Body of pancreas (tissue), 4 donors: ENCODE data around the gene CACNG1. TPM values are rescaled to one million over a fixed set of nuclear protein-coding genes. Genes with fewer than 3 reads are reported as not detected.

Experiments used
- ATAC-seq: fragments of 150-250 bp; one replicate; pipeline ENCODE4 v1.9.1; 2016
- DNase-seq, 4 donors: peaks; one replicate each; pipeline ENCODE4 v3.0.0-alpha.2; 2019
- H3K27ac ChIP-seq, 4 donors: fragments of 200-600 bp; sonication (generic); 1 replicate in 3 of 4; 2 replicates in 1 of 4; pipeline versions ENCODE4 v1.5.1 to v1.6.1; 2016 to 2019; ENCODE audit warnings: mild to moderate bottlenecking in 1 of 4, mixed read lengths in 1 of 4, moderate library complexity in 1 of 4
- H3K27me3 ChIP-seq, 2 donors: fragments of 200-600 bp; sonication (generic); one replicate each; pipeline ENCODE4 v1.6.0; 2016; ENCODE audit warnings: mild to moderate bottlenecking in 1 of 2
- H3K36me3 ChIP-seq, 2 donors: fragments of 200-600 bp; sonication (generic); replicated peaks in 1 of 2; 2 replicates each; pipeline ENCODE4 v1.5.1; 2016; ENCODE audit warnings: low read depth in 2 of 2; ENCODE audit not compliant: insufficient read depth in 1 of 2
- H3K4me1 ChIP-seq: fragments of 200-600 bp; sonication (generic); one replicate; pipeline ENCODE4 v1.6.0; 2016
- H3K4me3 ChIP-seq, 2 donors: fragments of 200-600 bp; sonication (generic); 1 replicate in 1 of 2; 2 replicates in 1 of 2; pipeline ENCODE4 v1.5.1; 2016 to 2019
- H3K9me3 ChIP-seq, 3 donors: fragments of 200-600 bp; sonication (generic); 1 replicate in 2 of 3; 2 replicates in 1 of 3; pipeline ENCODE4 v1.5.1; 2016
- CTCF ChIP-seq, 7 experiments: fragments of 450-650 bp in 4 of 7; fragments of 200-600 bp in 3 of 7; sonication (generic) in 3 of 7; IDR thresholded peaks; one replicate each; pipeline ENCODE4 v1.5.1; 2016 to 2019; ENCODE audit warnings: antibody characterized with exemption in 7 of 7
- POLR2A ChIP-seq, 3 donors: fragments of 450-650 bp; IDR thresholded peaks; one replicate each; pipeline ENCODE4 v1.6.1; 2016; ENCODE audit warnings: antibody characterized with exemption in 3 of 3, mild to moderate bottlenecking in 2 of 3
- WGBS, 2 donors: methylation state at CpG; one replicate each; pipeline ENCODE4 v1.1.5; 2017; 5-methylcytosine and 5-hydroxymethylcytosine counted together
- intact Hi-C: fragments of 100-400 bp; cut with DNase I; formaldehyde crosslinking; loops from one replicate; pipeline ENCODE4 v1.15.1; 2023
- total RNA-seq, 2 donors: library from RNA; depleted of rRNA; stranded (reverse); fragments of >200 nt; gene quantifications; one replicate each; pipeline ENCODE4 v1.1.0, GENCODE V29; 2016

Gene CACNG1
- total RNA-seq, 2 donors from 2014 or later, result not detected

GRCh38 chr17:67003231-67003630, 41.1 kb upstream of the CACNG1 start:
- no peak for ATAC-seq

DNA sequence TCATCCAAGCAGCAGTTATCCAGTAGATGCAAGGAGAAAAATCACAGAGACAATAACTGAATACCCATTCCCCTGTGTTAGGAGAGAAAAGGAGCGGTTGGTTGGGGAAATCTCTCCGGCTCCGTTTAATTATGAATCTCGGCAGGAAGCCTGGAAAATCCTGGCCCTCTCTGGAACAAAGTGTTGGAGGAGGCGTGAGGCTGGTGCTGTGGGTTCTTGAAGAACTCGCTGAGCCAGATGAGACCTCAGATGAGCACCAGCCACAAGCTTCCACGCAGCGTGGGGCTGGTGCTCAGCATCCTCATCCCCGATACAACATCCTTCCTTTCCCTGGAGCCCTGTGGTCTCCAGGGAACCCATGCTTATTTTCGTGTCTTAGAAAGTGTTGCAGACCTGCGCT, 40.2 kb upstream of the CACNG1 start:
- Histone ChIP-seq H3K36me3 (no peaks in the 10 kb centered on the region), H3K9me3 (no peaks in the 10 kb centered on the region), H3K27ac (no peak overlapping the region), H3K4me3 (no peak overlapping the region), H3K27me3 (no peaks in the 10 kb centered on the region), H3K4me1 (no peaks in the 10 kb centered on the region)
- DNase-seq, result no peak
- 79 to 84% methylated on average over 11 of the region's 11 CpGs for WGBS, 2 donors
- no peak for ATAC-seq
- intact Hi-C loops, result no loop called here
- no peak for TF ChIP-seq POLR2A (IDR thresholded peaks at IDR 0.05)
- TF ChIP-seq CTCF (IDR thresholded peaks at IDR 0.05), result no peak

More at GRCh38 chr17:67003231-67003630, 41.1 kb upstream of the CACNG1 start:
- intact Hi-C loops, result no loop called here
- Histone ChIP-seq H3K4me1 (no peaks in the 10 kb centered on the region), H3K27ac (no peak overlapping the region), H3K4me3 (no peak overlapping the region), H3K9me3 (no peaks in the 10 kb centered on the region), H3K36me3 (no peaks in the 10 kb centered on the region), H3K27me3 (no peaks in the 10 kb centered on the region)
- TF ChIP-seq CTCF (IDR thresholded peaks at IDR 0.05), result no peak
- TF ChIP-seq POLR2A (IDR thresholded peaks at IDR 0.05), result no peak
- WGBS, 2 donors, result 83 to 93% methylated on average over 2 of the region's 2 CpGs
- DNase-seq, result no peak

- intact Hi-C loops, result no loop called here
- ATAC-seq, result no peak
- no peaks in the 10 kb centered on the region for H3K4me1 ChIP-seq
- no peaks in the 10 kb centered on the region for H3K9me3 ChIP-seq
- TF ChIP-seq CTCF (IDR thresholded peaks at IDR 0.05) (no peak), POLR2A (IDR thresholded peaks at IDR 0.05) (no peak)
- no peaks in the 10 kb centered on the region for H3K36me3 ChIP-seq
- no peak overlapping the region for H3K4me3 ChIP-seq
- 78 to 83% methylated on average over 6 of the region's 6 CpGs for WGBS, 2 donors
- no peak overlapping the region for H3K27ac ChIP-seq
- DNase-seq, result no peak
- no peaks in the 10 kb centered on the region for H3K27me3 ChIP-seq
Measured at GRCh38 chr17:67007266-67007665, 37.1 kb upstream of the CACNG1 start.

DNA sequence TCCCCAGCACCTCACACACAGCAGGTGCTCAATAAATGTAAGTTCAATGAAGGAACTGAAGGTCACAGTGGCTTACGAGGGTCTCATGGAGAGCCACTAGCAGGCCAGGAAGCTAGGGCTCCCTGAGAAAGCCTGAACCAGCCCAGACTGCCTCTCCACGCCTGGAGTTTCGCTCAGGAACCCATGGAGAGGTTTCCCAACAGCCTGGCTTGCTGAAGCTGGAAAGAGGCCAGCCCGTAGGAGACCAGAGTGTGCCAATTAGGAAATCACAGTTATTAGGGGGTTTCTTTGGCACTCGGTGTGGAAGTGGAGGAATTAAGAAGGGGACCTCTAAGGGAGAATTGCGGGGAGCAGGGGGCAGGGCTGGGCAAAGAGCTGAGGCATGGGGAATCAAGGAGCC, 36.3 kb upstream of the CACNG1 start:
- Histone ChIP-seq H3K36me3 (no peaks in the 10 kb centered on the region), H3K4me3 (no peak overlapping the region), H3K9me3 (no peaks in the 10 kb centered on the region), H3K4me1 (no peaks in the 10 kb centered on the region), H3K27ac (no peak overlapping the region), H3K27me3 (no peaks in the 10 kb centered on the region)
- TF ChIP-seq CTCF (IDR thresholded peaks at IDR 0.05) (no peak), POLR2A (IDR thresholded peaks at IDR 0.05) (no peak)
- 72 to 78% methylated on average over 4 to 6 of the region's 6 CpGs for WGBS, 2 donors
- intact Hi-C loops, result no loop called here
- ATAC-seq (no peak), DNase-seq (no peak)

- WGBS, 2 donors, result 71 to 74% methylated on average over 9 of the region's 9 CpGs
- ATAC-seq (no peak), DNase-seq (no peak)
- TF ChIP-seq CTCF (IDR thresholded peaks at IDR 0.05) (no peak), POLR2A (IDR thresholded peaks at IDR 0.05) (no peak)
- Histone ChIP-seq H3K9me3 (no peaks in the 10 kb centered on the region), H3K36me3 (no peaks in the 10 kb centered on the region), H3K4me3 (no peak overlapping the region), H3K4me1 (no peaks in the 10 kb centered on the region), H3K27me3 (no peaks in the 10 kb centered on the region), H3K27ac (no peak overlapping the region)
- intact Hi-C loops, result no loop called here
Measured at GRCh38 chr17:67011527-67012175, 32.7 kb upstream of the CACNG1 start.
